ENCODE data around the gene CTTN.

DNA sequence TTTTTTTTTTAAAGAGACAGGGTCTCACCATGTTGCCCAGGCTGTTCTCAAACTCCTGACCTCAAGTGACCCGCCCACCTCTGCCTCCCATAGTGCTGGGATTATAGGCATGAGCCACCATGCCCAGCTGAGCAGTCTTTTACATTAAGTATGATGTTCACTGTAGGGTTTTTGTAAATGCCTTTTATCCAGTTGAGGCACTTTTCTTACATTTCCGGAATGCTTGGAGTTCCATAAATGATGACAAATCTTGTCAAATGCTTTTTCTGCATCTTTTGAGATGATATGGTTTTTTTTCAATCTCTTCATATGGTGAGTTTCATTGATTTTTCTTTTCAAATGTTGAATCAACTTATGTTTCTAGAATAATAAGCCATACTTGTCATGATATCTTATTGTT, 29.4 kb upstream of the CTTN start:
- TF ChIP-seq, protein P1, sequence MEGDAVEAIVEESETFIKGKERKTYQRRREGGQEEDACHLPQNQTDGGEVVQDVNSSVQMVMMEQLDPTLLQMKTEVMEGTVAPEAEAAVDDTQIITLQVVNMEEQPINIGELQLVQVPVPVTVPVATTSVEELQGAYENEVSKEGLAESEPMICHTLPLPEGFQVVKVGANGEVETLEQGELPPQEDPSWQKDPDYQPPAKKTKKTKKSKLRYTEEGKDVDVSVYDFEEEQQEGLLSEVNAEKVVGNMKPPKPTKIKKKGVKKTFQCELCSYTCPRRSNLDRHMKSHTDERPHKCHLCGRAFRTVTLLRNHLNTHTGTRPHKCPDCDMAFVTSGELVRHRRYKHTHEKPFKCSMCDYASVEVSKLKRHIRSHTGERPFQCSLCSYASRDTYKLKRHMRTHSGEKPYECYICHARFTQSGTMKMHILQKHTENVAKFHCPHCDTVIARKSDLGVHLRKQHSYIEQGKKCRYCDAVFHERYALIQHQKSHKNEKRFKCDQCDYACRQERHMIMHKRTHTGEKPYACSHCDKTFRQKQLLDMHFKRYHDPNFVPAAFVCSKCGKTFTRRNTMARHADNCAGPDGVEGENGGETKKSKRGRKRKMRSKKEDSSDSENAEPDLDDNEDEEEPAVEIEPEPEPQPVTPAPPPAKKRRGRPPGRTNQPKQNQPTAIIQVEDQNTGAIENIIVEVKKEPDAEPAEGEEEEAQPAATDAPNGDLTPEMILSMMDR (IDR thresholded peaks at IDR 0.05; ENCODE audit: low read length): no peak
- no peak for TF ChIP-seq EZH2 (IDR thresholded peaks at IDR 0.05; ENCODE audit: borderline replicate concordance, low read length)

Data from OCI-LY1 (cell line).